GM18909 (cell line): Measurements from ENCODE around the gene STK36.
"Not testable (repeated sequence)": the region's sequence is repeated elsewhere in the genome, so short reads cannot be mapped to it uniquely, and the experiment has no call there.

Source experiments
- ATAC-seq: cut with Tn5 transposase; IDR thresholded peaks from one replicate; pipeline ENCODE4 v1.9.1; 2021; ENCODE audit warnings: mild to moderate bottlenecking; ENCODE audit not compliant: unreplicated experiment, poor library complexity

STK36 gene

DNA sequence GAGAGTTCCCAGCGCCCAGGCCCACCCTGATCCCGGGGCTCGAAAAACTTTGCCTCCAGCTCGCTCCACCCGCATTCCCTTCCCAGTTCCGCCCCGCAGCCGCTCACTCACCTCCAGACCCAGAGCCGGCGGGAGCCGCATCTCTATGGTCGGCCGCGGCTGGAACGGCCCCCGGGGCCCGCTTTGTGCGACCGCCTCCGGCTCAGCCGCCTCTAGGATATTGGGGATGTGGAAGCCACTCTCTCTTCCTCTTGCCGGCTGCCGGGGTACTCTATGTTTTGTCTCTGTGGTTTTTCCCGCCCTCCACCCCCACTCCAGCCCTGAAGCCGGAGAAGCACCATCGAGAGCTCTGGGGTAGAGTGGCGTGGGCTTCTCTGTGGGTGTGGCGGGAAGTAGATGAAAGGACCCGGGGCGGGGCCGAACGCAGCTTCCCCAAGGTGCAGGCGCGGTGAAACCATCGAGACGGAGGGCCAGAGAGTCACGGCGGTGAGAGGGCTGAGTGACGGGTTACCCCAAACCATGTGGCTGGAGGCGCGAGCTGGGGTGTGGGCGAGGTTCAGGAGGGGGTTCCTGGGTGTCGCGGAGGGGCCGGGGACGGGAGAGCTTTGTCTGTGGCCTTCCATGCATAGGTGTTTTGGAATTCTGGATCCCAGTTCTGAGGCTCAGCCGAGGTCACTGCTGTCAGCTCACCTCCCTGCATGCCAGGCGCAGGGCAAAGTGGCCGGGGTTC is 12.5 kb upstream of the STK36 start, which contains the start of the genes BCS1L and ZNF142:
BCS1L (plus strand) TSS at position 426 of the 730 bp plus-strand sequence. CDS start 1,305 bp downstream, outside the sequence.
ZNF142 (minus strand) TSS at position 366 of the 730 bp plus-strand sequence. CDS start 3,194 bp downstream, outside the sequence.
- ATAC-seq = peak; percentile 93

DNA sequence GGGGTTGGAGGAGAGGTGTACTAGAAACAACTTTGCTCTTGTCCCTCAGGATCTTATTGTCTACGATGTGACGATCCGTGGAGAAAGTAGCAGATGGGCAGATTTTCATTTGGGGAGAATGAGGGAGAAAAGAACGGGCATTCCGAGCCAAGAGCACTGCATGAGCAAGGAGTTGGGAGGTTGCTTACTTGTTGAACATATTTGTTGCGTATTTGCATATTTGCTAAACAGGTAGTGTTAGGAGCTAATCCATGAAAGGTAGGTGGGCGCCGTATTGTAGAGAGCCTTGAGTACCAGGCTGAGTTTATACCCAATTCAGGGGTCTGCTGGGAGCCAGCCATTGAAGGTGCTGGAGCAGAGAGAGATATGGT is 11.9 kb upstream of the STK36 start:
- no peak for ATAC-seq

DNA sequence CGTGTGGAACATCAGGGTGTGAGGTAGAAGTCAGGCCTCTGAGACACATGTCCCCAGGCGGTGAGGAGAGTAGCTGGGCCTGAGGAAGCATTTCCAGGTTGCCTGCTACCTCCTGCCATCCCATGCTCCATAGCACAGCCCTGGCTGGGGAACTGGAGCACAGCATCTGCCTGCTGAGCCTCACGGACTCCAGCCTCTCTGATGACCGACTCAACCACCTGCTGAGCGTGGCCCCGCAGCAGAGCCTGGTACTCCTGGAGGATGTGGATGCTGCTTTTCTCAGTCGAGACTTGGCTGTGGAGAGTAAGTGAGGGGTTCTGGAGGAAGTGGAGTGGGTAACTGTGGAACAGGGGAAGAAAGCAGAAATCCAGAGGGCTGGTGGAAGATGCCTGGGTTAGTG is 9.5 kb upstream of the STK36 start:
- ATAC-seq = no peak

DNA sequence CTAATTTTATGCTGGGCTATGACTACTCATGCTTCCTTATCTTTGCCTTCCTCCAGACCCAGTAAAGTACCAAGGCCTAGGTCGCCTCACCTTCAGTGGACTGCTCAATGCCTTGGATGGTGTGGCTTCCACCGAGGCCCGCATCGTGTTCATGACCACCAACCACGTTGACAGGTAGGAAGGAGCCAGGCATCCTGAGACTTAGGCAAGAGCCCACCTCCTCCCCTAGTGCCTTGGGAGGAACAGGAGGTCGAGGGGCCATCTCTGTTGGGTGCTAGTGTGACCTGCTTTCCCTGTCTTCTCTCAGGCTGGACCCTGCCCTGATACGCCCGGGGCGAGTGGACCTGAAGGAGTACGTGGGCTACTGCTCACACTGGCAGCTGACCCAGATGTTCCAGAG is 9.1 kb upstream of the STK36 start:
- ATAC-seq = no peak

DNA sequence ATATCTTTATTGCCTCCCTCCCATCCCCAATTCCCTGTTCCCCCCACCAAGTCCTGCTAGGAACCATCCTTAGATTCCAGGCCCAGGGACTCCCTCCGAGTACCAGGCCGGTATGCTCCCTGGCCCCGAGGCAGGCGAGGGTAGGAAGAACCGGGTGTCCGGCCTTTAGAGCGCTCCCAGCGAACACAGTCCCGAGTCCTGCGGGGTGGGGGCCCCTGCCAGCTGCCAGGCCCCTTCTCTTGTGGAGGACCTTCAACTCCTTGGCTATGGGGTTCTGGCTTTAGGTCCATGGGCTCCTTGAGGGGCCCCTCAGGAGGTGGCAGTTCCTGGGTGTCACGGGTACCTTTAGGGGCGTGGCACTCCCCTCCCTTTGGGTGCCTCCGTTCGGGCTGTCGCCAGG is 8.0 kb upstream of the STK36 start:
- ATAC-seq = no peak

DNA sequence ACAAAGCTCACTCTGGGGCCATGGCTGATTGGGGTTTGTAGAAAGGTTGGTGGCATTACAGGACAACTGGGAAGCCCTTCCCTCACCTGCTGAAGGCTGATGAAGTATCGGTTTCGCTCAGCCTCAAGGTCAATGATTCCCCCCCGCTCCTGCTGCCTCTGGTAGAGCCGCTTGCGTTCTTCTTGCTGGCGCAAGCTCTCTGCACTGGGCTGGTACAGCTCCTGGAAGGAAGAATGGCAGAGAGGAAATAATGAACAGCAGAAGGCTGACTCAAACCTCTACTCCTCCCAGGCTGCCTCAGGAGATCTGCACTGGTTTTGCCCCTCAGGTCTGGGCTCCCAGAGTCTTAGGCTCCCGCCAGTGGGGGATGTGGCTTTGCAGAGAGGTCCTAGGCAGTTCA is 7.2 kb upstream of the STK36 start:
- no peak for ATAC-seq

DNA sequence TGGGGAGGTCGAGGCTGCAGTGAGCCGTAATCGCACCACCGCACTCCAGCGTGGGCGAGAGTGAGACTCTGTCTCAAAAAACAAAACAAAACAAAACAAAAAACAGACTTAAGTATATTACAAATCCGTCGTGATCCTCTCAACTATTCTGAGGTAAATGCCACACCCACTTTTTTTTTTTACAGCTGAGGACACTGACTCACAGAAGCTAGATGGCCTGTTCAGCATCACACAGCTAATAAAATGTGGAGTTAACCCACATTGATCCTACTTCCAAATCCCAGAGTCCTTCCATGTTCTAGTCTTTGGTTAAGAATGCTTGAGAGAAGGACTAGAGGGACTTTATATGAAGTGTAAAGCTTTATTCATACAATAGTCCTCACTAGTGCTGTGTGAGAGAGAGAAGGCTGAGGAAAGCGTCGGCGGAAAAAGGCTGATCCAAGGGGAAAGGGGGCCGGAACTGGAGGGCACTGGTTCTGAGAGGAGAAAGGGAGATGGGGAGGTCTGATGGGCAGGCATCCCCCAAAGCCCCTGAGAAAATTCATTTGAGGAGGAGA is 711 bp upstream of the STK36 start:
- no peak for ATAC-seq

DNA sequence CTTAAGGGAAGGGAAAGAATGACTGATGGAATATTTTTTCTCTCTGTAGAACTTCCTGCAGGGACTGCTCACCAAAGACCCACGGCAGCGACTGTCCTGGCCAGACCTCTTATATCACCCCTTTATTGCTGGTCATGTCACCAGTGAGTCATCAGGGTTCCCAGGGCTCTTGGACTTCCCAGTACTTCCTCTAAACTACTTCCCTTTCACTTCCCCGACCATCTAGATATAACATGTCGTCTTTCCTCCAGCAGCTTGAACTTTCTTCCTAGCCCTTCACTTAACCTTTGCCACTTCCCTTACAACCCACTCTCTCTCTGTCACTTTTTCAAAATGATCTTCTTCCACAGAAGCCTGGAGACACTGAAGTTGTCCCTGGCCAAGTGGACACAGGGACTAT is 7.2 kb downstream of the STK36 start:
- no peak for ATAC-seq

DNA sequence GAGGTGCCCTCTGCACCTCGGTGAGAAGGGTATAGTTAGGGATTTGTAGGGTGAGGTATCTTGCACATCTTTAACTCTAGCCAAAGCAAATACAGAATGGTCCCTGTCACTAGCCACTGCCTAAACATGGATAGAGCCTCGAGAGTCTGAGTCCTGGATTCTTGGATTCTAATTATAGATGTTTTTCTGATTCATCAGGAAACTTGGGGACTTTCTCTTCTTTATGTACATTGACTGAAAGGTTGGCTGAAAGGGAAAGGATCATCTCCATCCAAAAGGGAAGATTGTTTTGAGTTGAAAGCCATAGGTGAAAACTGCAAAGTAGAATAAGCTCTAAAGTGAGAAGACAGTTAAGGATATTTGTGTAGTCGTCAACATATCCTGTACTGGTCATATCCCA is 8.2 kb downstream of the STK36 start:
- no peak for ATAC-seq

DNA sequence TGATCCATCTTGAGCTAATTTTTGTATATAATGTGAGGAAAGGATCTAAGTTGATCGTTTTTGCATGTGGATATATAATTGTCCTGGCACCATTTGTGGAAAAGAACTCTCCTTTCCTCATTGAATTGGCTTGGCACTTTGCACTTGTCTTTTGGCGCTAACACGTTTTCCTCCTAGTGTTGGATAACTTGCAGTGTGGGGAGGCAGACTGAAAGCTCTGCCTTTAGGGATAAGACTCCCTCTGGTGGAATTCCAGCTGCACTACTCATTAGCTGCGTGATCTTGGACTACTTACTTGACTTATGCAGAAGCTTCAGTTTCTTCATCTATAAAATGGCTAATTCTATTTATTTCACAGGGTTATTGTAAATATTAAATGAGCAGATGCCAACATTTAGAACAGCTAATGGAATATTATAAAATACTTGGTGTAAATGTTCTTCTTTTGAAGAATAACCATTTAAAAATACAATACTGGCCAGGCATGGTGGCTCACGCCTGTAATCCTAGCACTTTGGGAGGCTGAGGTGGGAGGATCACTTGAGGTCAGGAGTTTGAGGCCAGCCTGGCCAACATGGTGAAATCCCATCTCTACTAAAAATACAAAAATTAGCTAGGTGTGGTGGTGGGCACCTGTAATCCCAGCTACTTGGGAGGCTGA is 15.6 kb downstream of the STK36 start:
- not testable (repeated sequence) for ATAC-seq

DNA sequence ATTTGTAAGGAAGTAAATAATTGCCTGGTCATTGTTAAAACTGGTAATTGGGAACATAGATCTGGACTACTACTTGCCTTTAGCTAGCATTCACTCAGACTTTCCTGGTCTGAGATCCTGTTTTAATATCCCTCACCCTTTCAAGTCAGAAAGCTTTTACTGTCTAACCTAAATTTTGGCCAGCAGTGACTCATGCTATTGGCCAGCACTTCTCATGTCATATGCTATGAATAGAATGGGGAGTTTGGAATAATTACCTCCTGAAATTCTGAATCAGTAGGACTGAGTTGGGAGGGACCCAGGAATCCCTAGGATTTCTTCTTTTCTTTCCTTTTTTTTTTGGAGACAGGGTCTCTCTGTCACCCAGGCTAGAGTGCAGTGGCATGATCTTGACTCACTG is 19.3 kb downstream of the STK36 start:
- no peak for ATAC-seq

DNA sequence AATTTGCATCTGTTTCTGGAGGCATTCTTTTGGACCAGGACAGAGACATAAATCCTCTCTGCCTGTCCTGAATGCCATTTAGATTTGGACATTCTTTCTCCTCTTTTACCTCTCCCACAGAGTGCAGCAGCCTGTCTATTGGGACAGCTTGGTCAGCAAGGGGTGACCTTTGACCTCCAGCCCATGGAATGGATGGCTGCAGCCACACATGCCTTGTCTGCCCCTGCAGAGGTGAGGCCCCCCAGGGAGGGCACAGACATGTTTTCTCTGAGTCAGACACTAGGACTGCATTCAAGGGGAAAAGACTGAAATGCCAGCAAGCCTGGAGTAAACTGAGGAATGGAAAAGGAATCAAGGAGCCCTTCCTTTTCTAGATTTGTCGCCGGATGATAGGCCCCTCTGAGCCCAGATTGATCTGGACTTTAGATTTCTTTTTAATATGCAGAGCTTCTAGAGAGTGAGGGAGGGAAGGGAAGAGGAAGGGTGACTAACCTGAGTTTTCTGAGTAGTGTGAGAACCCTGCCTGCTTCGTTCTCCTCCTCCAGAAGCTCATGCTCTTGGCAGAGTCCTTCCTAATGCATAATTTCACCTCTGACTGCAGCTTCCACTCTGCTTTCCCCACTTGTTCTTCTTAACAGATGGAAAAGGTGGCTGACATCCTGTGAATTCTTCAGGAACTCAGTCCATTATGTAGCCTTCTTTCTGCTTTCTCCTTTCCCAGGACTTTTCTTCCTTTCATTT is 22.7 kb downstream of the STK36 start:
- no peak for ATAC-seq

DNA sequence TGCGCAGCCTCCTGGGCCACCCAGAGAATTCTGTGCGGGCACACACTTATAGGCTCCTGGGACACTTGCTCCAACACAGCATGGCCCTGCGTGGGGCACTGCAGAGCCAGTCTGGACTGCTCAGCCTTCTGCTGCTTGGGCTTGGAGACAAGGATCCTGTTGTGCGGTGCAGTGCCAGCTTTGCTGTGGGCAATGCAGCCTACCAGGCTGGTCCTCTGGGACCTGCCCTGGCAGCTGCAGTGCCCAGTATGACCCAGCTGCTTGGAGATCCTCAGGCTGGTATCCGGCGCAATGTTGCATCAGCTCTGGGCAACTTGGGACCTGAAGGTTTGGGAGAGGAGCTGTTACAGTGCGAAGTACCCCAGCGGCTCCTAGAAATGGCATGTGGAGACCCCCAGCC is 27.0 kb downstream of the STK36 start:
- no peak for ATAC-seq

DNA sequence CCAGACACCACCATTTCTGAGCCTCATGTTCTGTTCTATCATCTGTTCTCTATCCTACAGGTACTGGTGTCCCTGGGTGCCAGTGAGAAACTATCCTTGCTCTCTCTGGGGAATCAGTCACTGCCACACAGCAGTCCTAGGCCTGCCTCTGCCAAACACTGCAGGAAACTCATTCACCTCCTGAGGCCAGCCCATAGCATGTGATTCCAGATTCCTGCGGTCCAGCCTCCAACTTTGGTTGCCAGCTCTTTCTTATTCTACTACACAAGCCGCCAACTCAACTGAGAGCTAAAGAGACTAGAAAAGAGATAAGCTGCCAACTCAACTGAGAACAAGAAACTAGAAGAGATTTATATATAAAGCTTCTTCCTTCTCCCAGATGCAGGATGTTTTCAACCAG is 29.9 kb downstream of the STK36 start:
- no peak for ATAC-seq

DNA sequence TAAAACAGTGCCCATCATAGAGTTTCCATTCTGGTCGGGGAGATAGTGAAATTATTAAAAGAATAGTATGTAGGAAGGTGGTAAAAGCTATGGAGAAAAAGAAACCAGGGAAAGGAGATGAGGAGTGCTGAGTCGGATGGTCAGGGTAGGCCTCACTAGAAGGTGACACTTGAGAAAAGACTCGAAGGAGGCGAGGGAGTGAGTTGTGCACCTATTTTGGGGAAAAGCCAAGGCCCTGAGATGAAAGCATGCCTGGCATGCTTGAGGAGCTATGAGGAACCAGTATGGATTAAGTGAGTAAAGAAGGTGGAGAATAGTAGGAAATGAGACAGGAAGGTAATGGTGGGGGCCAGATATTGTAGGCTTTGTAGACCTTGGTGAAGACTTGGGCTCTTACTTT is 31.5 kb downstream of the STK36 start:
- no peak for ATAC-seq

DNA sequence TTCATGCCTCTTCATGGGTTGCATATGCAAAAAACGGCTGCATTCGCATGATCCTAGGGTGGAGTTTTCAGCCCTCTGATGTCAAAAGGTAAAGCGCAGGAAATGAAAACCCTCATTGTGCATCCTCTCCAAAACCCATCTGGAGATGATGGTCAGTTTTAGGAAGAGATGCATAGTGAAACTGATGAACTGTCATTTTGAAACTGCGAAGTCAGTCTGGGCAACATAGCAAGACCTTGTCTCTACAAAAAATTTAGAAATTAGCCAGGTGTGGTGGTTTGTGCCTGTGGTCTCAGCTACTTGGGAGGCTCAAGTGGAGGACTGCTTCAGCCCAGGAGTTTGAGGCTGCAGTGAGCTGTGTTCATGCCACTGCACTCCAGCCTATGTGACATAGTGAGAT is 36.2 kb downstream of the STK36 start:
- ATAC-seq = no peak

DNA sequence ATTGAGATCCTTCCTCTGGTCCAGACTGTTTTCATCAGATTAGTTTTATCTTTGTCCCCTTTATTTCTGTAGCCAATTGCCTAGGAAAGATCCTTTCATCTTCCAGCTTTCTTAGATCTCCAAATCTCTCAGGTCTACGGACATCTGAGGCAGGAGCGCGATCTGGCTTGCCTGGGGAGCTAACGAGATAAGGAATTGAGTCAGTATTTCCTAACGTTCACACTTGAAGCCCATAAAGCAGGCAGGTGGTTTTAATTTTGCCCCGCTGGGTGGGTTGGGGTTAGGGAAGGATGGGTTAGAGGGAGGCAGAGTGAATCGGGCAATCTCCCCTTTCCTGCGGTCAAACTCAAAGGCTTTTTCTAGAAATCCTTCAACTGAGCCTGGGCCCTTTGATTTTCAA is 38.0 kb downstream of the STK36 start:
- ATAC-seq = no peak

DNA sequence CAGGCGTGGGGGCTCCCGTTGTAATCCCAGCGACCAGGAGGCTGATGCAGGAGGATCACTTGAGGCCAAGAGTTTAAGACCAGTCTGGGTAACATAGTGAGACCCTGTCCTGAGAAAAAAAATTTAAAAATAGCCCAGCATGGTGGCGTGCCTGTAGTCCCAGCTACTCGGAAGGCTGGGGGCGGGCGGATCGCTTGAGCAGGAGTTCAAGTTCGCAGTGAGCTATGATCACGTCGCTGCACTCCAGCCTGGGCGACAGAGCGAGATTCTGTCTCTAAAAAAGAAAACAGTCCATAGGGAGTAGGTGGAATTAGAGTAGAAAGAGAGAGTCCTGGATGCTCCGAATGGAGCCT is 38.4 kb downstream of the STK36 start:
- ATAC-seq = no peak

DNA sequence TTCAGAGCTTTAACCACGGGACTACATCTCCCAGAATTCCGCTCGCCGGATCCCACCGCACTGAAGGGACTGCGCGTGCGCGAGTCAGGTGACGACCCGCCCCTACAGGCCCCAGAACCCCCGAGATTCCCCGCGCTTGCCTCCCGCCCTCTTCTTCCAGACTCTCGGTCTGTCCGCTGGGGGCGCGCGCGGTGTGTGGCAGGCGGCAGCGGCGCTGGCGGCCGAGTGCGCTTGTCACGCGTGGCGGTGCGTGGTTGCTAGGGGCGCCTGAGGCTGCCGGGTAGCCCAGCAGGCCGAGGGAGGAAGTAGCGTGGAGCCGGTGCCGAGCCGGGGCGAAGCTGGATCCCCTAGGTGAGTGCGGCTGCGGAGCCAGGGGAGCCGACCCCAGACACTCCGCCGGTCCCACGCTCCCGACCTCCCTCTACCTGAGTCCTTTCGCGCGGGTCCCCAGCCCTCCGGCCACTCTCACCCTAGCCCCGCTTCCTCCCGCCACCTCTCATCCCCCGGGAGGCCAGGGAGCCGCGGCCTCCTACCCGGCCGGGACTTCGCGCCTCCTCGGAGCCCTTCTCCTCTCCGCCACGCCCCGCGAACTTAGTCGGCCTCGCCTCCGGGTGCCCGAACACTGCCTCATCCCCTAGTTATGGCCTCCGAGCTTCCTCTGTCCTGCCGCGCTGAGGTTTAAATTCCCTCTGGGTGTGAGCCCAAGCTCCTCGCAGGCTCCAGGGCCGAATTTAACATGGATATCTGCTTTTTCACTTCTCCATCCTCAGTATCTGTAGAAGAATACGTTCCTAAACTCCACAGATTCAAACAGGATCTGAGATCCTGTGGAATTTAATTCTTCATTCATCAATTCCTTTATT is 39.0 kb downstream of the STK36 start, which contains the start of gene TTLL4:
TTLL4 (plus strand) TSS at position 149 of the 863 bp plus-strand sequence. CDS start 26,842 bp downstream, outside the sequence.
- peak; percentile 92 for ATAC-seq

DNA sequence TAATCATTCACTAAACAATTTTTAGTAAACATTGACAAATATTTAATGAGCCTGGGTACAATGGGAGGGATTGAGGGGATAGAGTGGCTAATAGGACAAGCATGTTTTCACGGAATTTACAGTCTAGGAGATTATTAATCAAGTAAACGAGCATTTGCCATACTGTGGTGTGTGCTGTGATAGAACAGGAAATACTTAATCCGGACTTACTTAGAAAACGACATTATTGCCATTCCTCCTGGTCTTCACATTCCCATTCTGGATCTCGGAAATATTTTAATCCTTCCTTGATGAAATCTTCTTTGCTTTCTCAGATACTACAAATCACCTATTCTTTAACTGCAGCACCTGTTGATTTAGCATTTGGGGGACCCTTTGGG is 39.7 kb downstream of the STK36 start:
- no peak for ATAC-seq
